CD4-positive, alpha-beta T cell (primary cell): ENCODE measurements around the gene FBXL17. TPM values are rescaled to one million over a fixed set of nuclear protein-coding genes. Genes with fewer than 3 reads are reported as not detected.

Experiments
- ATAC-seq: fragments of 200-7000 bp; cut with Tn5 transposase; one replicate; pipeline ENCODE4 v1.10.0; 2022; ENCODE audit warnings: mild to moderate bottlenecking; ENCODE audit not compliant: poor library complexity
- CTCF ChIA-PET: fragments of 350-600 bp; sonication (Branson Sonifier 250); formaldehyde crosslinking; loops from one replicate; lab custom pipeline; 2021; ENCODE audit warnings: antibody characterized with exemption, inconsistent platforms; lab: Charles Lee
- POLR2A ChIA-PET: fragments of 350-600 bp; sonication (Branson Sonifier 250); formaldehyde crosslinking; loops from one replicate; lab custom pipeline; 2021; ENCODE audit warnings: antibody characterized with exemption, inconsistent platforms; lab: Charles Lee
- DNase-seq, 14 experiments: peaks; one replicate each; pipeline ENCODE4 v3.0.0-alpha.2; 2013 to 2020; ENCODE audit warnings: mixed read lengths in 2 of 14
- H3K27ac ChIP-seq, 2 donors: one replicate each; pipeline versions ENCODE4 v1.5.1 to v1.7.0; 2013; ENCODE audit warnings: low read length in 2 of 2, low read depth in 1 of 2, mild to moderate bottlenecking in 1 of 2
- H3K27me3 ChIP-seq, 2 experiments: 1 replicate in 1 of 2; 2 replicates in 1 of 2; pipeline versions ENCODE4 v1.6.1 to v1.7.0; 2013; ENCODE audit warnings: low read length in 2 of 2, control low read depth in 1 of 2, mild to moderate bottlenecking in 1 of 2, moderate library complexity in 1 of 2; ENCODE audit not compliant: insufficient read depth in 2 of 2, control insufficient read depth in 1 of 2
- H3K36me3 ChIP-seq: one replicate; pipeline ENCODE4 v1.6.1; 2013; ENCODE audit warnings: low read length, control low read depth; ENCODE audit not compliant: insufficient read depth
- H3K4me1 ChIP-seq: one replicate; pipeline ENCODE4 v1.6.1; 2013; ENCODE audit warnings: low read length, control low read depth; ENCODE audit not compliant: insufficient read depth
- H3K4me3 ChIP-seq: one replicate; pipeline ENCODE4 v1.5.1; 2013; ENCODE audit warnings: mild to moderate bottlenecking, low read length, moderate library complexity
- H3K9me3 ChIP-seq, 2 experiments: 1 replicate in 1 of 2; 2 replicates in 1 of 2; pipeline versions ENCODE4 v1.6.1 to v1.7.0; 2013; ENCODE audit warnings: low read length in 2 of 2, mild to moderate bottlenecking in 2 of 2, control low read depth in 1 of 2, moderate library complexity in 1 of 2; ENCODE audit not compliant: control insufficient read depth in 1 of 2, insufficient read depth in 1 of 2
- H3K27ac Mint-ChIP-seq: one replicate; pipeline ENCODE4 v1.8.0; 2020; ENCODE audit warnings: mixed read lengths
- H3K27me3 Mint-ChIP-seq: one replicate; pipeline ENCODE4 v1.8.0; 2021; ENCODE audit warnings: mixed read lengths
- H3K36me3 Mint-ChIP-seq: one replicate; pipeline ENCODE4 v1.8.0; 2021; ENCODE audit warnings: low read depth, mixed read lengths
- H3K4me1 Mint-ChIP-seq: one replicate; pipeline ENCODE4 v1.8.0; 2021; ENCODE audit warnings: low read depth, mixed read lengths
- H3K4me3 Mint-ChIP-seq: one replicate; pipeline ENCODE4 v1.8.0; 2020; ENCODE audit warnings: mild to moderate bottlenecking, mixed read lengths
- H3K9me3 Mint-ChIP-seq: one replicate; pipeline ENCODE4 v1.8.0; 2020; ENCODE audit warnings: mixed read lengths
- CTCF ChIP-seq: fragments of 200-600 bp; IDR thresholded peaks from one replicate; pipeline ENCODE4 v1.8.0; 2022; ENCODE audit warnings: antibody characterized with exemption, mild to moderate bottlenecking
- intact Hi-C, 2 experiments: fragments of 100-400 bp; cut with DNase I in 1 of 2; cut with micrococcal nuclease in 1 of 2; formaldehyde crosslinking; loops; one replicate each; pipeline versions ENCODE4 v1.15.1 to v1.9.0; 2023 to 2025; cut with DNase I, micrococcal nuclease
- total RNA-seq, 174 experiments: library from RNA in 2 of 174; stranded (reverse) in 2 of 174; gene quantifications; one replicate each; pipeline ENCODE4 v1.2.3 and lab custom pipeline; 2021 to 2026

The FBXL17 gene
- total RNA-seq, 2 experiments from 2014 or later: 17.9 to 21.1 TPM

GRCh38 chr5:108036482-108036881, 345.4 kb downstream of the FBXL17 start:
- Histone ChIP-seq H3K4me3 (no peak overlapping the region), H3K27ac (no peak overlapping the region), H3K27me3 (no peaks in the 10 kb centered on the region), H3K36me3 (no peaks in the 10 kb centered on the region), H3K9me3 (no peaks in the 10 kb centered on the region), H3K4me1 (no peaks in the 10 kb centered on the region)
- Mint-ChIP-seq H3K27ac (no peak overlapping the region), H3K4me1 (no peaks in the 10 kb centered on the region), H3K9me3 (no peaks in the 10 kb centered on the region), H3K4me3 (no peak overlapping the region), H3K36me3 (no peaks in the 10 kb centered on the region), H3K27me3 (no peaks in the 10 kb centered on the region)
- TF ChIP-seq CTCF: no peak
- ATAC-seq (no peak), DNase-seq (no peak)
- ChIA-PET POLR2A (no interaction called here), CTCF (no interaction called here)
- intact Hi-C loops: no loop called here

- Mint-ChIP-seq H3K27ac (no peak overlapping the region), H3K4me1 (no peaks in the 10 kb centered on the region), H3K36me3 (no peaks in the 10 kb centered on the region), H3K9me3 (no peaks in the 10 kb centered on the region), H3K27me3 (no peaks in the 10 kb centered on the region), H3K4me3 (no peak overlapping the region)
- Histone ChIP-seq H3K4me3 (no peak overlapping the region), H3K27ac (no peak overlapping the region), H3K36me3 (no peaks in the 10 kb centered on the region), H3K9me3 (no peaks in the 10 kb centered on the region), H3K4me1 (no peaks in the 10 kb centered on the region), H3K27me3 (no peaks in the 10 kb centered on the region)
- ChIA-PET POLR2A (no interaction called here), CTCF (no interaction called here)
- no peak for TF ChIP-seq CTCF
- ATAC-seq (no peak), DNase-seq (no peak)
- intact Hi-C loops: no loop called here
Measured at GRCh38 chr5:108028883-108029282, 353.0 kb downstream of the FBXL17 start.

- Histone ChIP-seq H3K4me1 (no peaks in the 10 kb centered on the region), H3K9me3 (no peaks in the 10 kb centered on the region), H3K27me3 (no peaks in the 10 kb centered on the region), H3K27ac (no peak overlapping the region), H3K36me3 (no peaks in the 10 kb centered on the region), H3K4me3 (no peak overlapping the region)
- ChIA-PET POLR2A (no interaction called here), CTCF (no interaction called here)
- Mint-ChIP-seq H3K27ac (no peak overlapping the region), H3K27me3 (no peaks in the 10 kb centered on the region), H3K9me3 (no peaks in the 10 kb centered on the region), H3K4me3 (no peak overlapping the region), H3K36me3 (no peaks in the 10 kb centered on the region), H3K4me1 (no peaks in the 10 kb centered on the region)
- TF ChIP-seq CTCF: no peak
- intact Hi-C loops: no loop called here
- DNase-seq (no peak), ATAC-seq (no peak)
Measured at GRCh38 chr5:108028412-108028811, 353.5 kb downstream of the FBXL17 start.
